SK-N-SH treated with all-trans-retinoic acid at 6 μM for 48 hours (cell line): ENCODE data around the gene CYP4X1.

Experiments used
- BACH2 ChIP-seq: fragments of 250-450 bp; sonication (Bioruptor Pico); IDR thresholded peaks from 2 replicates; pipeline ENCODE4 v1.9.0; 2021; ENCODE audit warnings: mild to moderate bottlenecking, borderline replicate concordance
- CSDC2 ChIP-seq: fragments of 250-450 bp; sonication (Bioruptor Pico); IDR thresholded peaks from 2 replicates; pipeline ENCODE4 v1.5.0; 2020; ENCODE audit warnings: mild to moderate bottlenecking, moderate library complexity
- GLIS3 ChIP-seq: fragments of 250-450 bp; sonication (Bioruptor Pico); IDR thresholded peaks from 2 replicates; pipeline ENCODE4 v1.5.0; 2020; ENCODE audit warnings: mild to moderate bottlenecking, moderate library complexity
- OSR1 ChIP-seq: fragments of 250-450 bp; sonication (Bioruptor Pico); IDR thresholded peaks from 2 replicates; pipeline ENCODE4 v1.8.0; 2022; ENCODE audit warnings: moderate library complexity, mild to moderate bottlenecking, inconsistent platforms
- PATZ1 ChIP-seq: fragments of 250-450 bp; sonication (Bioruptor Pico); IDR thresholded peaks from 2 replicates; pipeline ENCODE4 v1.8.0; 2020; ENCODE audit warnings: mild to moderate bottlenecking, moderate library complexity, borderline replicate concordance
- POU6F1 ChIP-seq: fragments of 250-450 bp; sonication (Bioruptor Pico); IDR thresholded peaks from 2 replicates; pipeline ENCODE4 v1.8.0; 2021; ENCODE audit warnings: low read depth, mild to moderate bottlenecking, moderate library complexity, borderline replicate concordance
- TSHZ2 ChIP-seq: fragments of 250-450 bp; sonication (Bioruptor Pico); IDR thresholded peaks from 2 replicates; pipeline ENCODE4 v1.5.0; 2020; ENCODE audit warnings: mild to moderate bottlenecking, moderate library complexity
- ZNF565 ChIP-seq: fragments of 450-650 bp; formaldehyde crosslinking; conservative IDR thresholded peaks from 2 replicates; pipeline ENCODE4 v1.5.0; 2020; ENCODE audit warnings: low read depth, mild to moderate bottlenecking, moderate library complexity
- TF ChIP-seq, protein P1 (sequence below): fragments of 250-450 bp; sonication (Bioruptor Pico); IDR thresholded peaks from 2 replicates; pipeline ENCODE4 v1.5.1; 2021; ENCODE audit warnings: mild to moderate bottlenecking, moderate library complexity
- TF ChIP-seq, protein P2 (sequence below): fragments of 250-450 bp; sonication (Bioruptor Pico); IDR thresholded peaks from 2 replicates; pipeline ENCODE4 v1.5.1; 2020; ENCODE audit warnings: low read depth, mild to moderate bottlenecking, moderate library complexity

- TF ChIP-seq CSDC2 (CRISPR knock-in tag), result no peak
- no peak for TF ChIP-seq GLIS3 (CRISPR knock-in tag)
- TF ChIP-seq TSHZ2 (CRISPR knock-in tag), result no peak
- TF ChIP-seq, protein P1, sequence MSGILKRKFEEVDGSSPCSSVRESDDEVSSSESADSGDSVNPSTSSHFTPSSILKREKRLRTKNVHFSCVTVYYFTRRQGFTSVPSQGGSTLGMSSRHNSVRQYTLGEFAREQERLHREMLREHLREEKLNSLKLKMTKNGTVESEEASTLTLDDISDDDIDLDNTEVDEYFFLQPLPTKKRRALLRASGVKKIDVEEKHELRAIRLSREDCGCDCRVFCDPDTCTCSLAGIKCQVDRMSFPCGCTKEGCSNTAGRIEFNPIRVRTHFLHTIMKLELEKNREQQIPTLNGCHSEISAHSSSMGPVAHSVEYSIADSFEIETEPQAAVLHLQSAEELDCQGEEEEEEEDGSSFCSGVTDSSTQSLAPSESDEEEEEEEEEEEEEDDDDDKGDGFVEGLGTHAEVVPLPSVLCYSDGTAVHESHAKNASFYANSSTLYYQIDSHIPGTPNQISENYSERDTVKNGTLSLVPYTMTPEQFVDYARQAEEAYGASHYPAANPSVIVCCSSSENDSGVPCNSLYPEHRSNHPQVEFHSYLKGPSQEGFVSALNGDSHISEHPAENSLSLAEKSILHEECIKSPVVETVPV (CRISPR knock-in tag), result no peak
- TF ChIP-seq OSR1, result no peak
- no peak for TF ChIP-seq BACH2 (CRISPR knock-in tag)
- TF ChIP-seq POU6F1 (CRISPR knock-in tag), result no peak
- TF ChIP-seq, protein P2, sequence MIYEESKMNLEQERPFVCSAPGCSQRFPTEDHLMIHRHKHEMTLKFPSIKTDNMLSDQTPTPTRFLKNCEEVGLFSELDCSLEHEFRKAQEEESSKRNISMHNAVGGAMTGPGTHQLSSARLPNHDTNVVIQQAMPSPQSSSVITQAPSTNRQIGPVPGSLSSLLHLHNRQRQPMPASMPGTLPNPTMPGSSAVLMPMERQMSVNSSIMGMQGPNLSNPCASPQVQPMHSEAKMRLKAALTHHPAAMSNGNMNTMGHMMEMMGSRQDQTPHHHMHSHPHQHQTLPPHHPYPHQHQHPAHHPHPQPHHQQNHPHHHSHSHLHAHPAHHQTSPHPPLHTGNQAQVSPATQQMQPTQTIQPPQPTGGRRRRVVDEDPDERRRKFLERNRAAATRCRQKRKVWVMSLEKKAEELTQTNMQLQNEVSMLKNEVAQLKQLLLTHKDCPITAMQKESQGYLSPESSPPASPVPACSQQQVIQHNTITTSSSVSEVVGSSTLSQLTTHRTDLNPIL (CRISPR knock-in tag), result no peak
- no peak for TF ChIP-seq ZNF565 (CRISPR knock-in tag)
- no peak for TF ChIP-seq PATZ1 (CRISPR knock-in tag)
Measured at GRCh38 chr1:47002211-47002610, 21.3 kb upstream of the CYP4X1 start.
